Body of pancreas (tissue), 4 donors: Measurements from ENCODE around the gene PDAP1. TPM values are rescaled to one million over a fixed set of nuclear protein-coding genes. Genes with fewer than 3 reads are reported as not detected.

Source experiments
- ATAC-seq: fragments of 150-250 bp; one replicate; pipeline ENCODE4 v1.9.1; 2016
- DNase-seq, 4 donors: peaks; one replicate each; pipeline ENCODE4 v3.0.0-alpha.2; 2019
- H3K27ac ChIP-seq, 4 donors: fragments of 200-600 bp; sonication (generic); 1 replicate in 3 of 4; 2 replicates in 1 of 4; pipeline versions ENCODE4 v1.5.1 to v1.6.1; 2016 to 2019; ENCODE audit warnings: mild to moderate bottlenecking in 1 of 4, mixed read lengths in 1 of 4, moderate library complexity in 1 of 4
- H3K27me3 ChIP-seq, 2 donors: fragments of 200-600 bp; sonication (generic); one replicate each; pipeline ENCODE4 v1.6.0; 2016; ENCODE audit warnings: mild to moderate bottlenecking in 1 of 2
- H3K36me3 ChIP-seq, 2 donors: fragments of 200-600 bp; sonication (generic); replicated peaks in 1 of 2; 2 replicates each; pipeline ENCODE4 v1.5.1; 2016; ENCODE audit warnings: low read depth in 2 of 2; ENCODE audit not compliant: insufficient read depth in 1 of 2
- H3K4me1 ChIP-seq: fragments of 200-600 bp; sonication (generic); one replicate; pipeline ENCODE4 v1.6.0; 2016
- H3K4me3 ChIP-seq, 2 donors: fragments of 200-600 bp; sonication (generic); 1 replicate in 1 of 2; 2 replicates in 1 of 2; pipeline ENCODE4 v1.5.1; 2016 to 2019
- H3K9me3 ChIP-seq, 3 donors: fragments of 200-600 bp; sonication (generic); 1 replicate in 2 of 3; 2 replicates in 1 of 3; pipeline ENCODE4 v1.5.1; 2016
- POLR2A ChIP-seq, 3 donors: fragments of 450-650 bp; IDR thresholded peaks; one replicate each; pipeline ENCODE4 v1.6.1; 2016; ENCODE audit warnings: antibody characterized with exemption in 3 of 3, mild to moderate bottlenecking in 2 of 3
- WGBS, 2 donors: methylation state at CpG; one replicate each; pipeline ENCODE4 v1.1.5; 2017; 5-methylcytosine and 5-hydroxymethylcytosine counted together
- intact Hi-C: fragments of 100-400 bp; cut with DNase I; formaldehyde crosslinking; loops from one replicate; pipeline ENCODE4 v1.15.1; 2023
- total RNA-seq, 2 donors: library from RNA; depleted of rRNA; stranded (reverse); fragments of >200 nt; gene quantifications; one replicate each; pipeline ENCODE4 v1.1.0, GENCODE V29; 2016
- TF ChIP-seq, protein P1 (sequence below), 7 experiments: fragments of 450-650 bp in 4 of 7; fragments of 200-600 bp in 3 of 7; sonication (generic) in 3 of 7; IDR thresholded peaks; one replicate each; pipeline ENCODE4 v1.5.1; 2016 to 2019; ENCODE audit warnings: antibody characterized with exemption in 7 of 7

Gene PDAP1
- total RNA-seq, 2 donors from 2014 or later, result 22.7 to 52.4 TPM

DNA sequence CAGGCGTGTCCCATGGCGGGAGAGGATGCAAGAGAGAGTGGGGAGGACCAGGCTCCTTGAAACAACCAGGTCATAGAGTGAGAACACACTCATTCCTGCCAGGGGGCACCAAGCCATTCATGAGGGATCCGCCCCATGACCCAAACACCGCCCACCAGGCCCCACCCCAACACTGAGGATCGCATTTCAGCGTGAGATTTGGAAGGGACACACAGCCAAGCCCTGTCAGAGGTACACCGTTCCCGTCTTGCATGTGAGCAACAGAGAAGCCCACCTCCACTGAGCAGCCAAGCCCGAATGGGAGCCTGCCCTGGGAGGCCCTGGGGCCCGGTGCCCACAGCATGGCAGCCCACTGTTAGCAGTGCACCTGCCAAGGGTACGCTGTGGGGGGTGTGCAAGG is 41.8 kb downstream of the PDAP1 start:
- ATAC-seq, result no peak
- Histone ChIP-seq H3K27me3 (no peaks in the 10 kb centered on the region), H3K9me3 (no peaks in the 10 kb centered on the region), H3K36me3 (peaks cover 0 to 20% of the 10 kb centered on the region in 2 donors), H3K4me3 (no peak overlapping the region), H3K4me1 (peaks cover under 1% of the 10 kb centered on the region), H3K27ac (no peak overlapping the region)
- no peak for DNase-seq
- intact Hi-C loops, result no loop called here
- WGBS, 2 donors, result 89 to 93% methylated on average over 11 of the region's 11 CpGs
- TF ChIP-seq, protein P1, sequence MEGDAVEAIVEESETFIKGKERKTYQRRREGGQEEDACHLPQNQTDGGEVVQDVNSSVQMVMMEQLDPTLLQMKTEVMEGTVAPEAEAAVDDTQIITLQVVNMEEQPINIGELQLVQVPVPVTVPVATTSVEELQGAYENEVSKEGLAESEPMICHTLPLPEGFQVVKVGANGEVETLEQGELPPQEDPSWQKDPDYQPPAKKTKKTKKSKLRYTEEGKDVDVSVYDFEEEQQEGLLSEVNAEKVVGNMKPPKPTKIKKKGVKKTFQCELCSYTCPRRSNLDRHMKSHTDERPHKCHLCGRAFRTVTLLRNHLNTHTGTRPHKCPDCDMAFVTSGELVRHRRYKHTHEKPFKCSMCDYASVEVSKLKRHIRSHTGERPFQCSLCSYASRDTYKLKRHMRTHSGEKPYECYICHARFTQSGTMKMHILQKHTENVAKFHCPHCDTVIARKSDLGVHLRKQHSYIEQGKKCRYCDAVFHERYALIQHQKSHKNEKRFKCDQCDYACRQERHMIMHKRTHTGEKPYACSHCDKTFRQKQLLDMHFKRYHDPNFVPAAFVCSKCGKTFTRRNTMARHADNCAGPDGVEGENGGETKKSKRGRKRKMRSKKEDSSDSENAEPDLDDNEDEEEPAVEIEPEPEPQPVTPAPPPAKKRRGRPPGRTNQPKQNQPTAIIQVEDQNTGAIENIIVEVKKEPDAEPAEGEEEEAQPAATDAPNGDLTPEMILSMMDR (IDR thresholded peaks at IDR 0.05), result no peak
- TF ChIP-seq POLR2A (IDR thresholded peaks at IDR 0.05), result no peak

DNA sequence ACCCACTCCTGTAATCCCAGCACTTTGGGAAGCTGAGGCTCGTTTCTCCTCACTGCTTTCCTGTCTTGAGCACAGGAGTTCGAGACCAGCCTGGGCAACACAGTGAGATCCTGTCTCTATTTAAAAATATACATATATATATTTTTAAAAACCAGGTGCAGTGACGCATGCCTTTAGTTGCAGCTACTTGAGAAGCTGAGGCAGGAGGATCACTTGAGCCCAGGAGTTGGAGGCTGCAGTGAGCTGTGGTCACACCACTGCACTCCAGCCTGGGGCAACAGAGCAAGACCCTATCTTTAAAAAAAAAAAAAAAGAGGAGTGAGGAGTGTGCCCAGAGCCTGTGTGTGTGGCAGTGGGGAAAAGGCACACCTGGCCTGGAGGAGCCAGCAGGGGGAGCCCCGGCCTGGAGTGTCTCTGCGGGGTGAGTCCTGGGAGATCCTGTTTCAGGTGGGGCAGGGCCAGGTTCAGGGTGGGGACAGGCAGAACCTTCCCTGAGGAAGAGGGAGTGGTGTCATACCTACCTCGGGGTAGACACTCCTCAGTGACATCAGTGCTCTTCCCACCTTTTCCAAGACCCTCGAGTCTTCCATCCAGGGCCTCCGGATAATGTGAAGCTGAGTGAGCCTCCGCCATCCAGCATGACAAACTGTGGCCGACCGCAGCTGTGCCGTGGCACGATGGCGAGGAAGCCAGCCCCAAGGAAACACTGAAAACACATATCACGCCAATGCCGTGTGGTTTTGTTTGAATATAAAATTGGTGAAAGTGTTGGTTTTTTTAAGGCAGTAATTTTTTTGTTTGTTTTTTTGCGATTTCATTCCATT is 42.9 kb downstream of the PDAP1 start:
- DNase-seq (peak; percentile 45 to 67 (median 55)), ATAC-seq (peak; percentile 67)
- no peaks in the 10 kb centered on the region for H3K9me3 ChIP-seq
- WGBS, 2 donors, result 78 to 81% methylated on average over 16 to 17 of the region's 17 CpGs
- H3K27ac ChIP-seq, result no peak overlapping the region
- H3K27me3 ChIP-seq, result no peaks in the 10 kb centered on the region
- TF ChIP-seq, protein P1 (IDR thresholded peaks at IDR 0.05), result peak in 6 of 7 experiments; percentile 46 to 62 (median 50)
- TF ChIP-seq POLR2A (IDR thresholded peaks at IDR 0.05), result no peak
- intact Hi-C loops, result no loop called here
- no peaks in the 10 kb centered on the region for H3K4me1 ChIP-seq
- H3K4me3 ChIP-seq, result no peak overlapping the region
- H3K36me3 ChIP-seq, result peaks cover 0 to 21% of the 10 kb centered on the region in 2 donors

DNA sequence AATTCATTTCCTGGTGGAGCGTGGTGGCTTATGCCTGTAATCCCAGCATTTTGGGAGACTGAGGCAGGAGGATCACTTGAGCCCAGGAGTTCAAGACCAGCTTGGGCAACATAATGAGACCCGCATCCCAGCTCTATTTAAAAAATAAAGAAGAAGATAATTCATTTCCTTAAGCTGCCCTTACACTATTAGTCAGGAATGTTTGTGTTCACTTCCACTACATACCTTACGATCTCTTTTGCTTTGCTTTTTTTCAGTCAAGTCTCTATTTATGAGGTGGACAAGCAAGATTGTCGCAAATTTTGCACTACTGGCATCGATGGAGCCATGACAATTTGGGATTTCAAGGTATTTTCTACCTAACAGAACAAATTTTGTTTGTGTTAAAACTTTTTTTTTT is 45.1 kb downstream of the PDAP1 start:
- intact Hi-C loops, result no loop called here
- H3K9me3 ChIP-seq, result no peaks in the 10 kb centered on the region
- H3K27me3 ChIP-seq, result no peaks in the 10 kb centered on the region
- 96% methylated on average over 5 of the region's 5 CpGs for WGBS, 2 donors
- ATAC-seq (no peak), DNase-seq (no peak)
- no peaks in the 10 kb centered on the region for H3K4me1 ChIP-seq
- no peak overlapping the region for H3K27ac ChIP-seq
- TF ChIP-seq, protein P1 (IDR thresholded peaks at IDR 0.05), result no peak
- TF ChIP-seq POLR2A (IDR thresholded peaks at IDR 0.05), result no peak
- H3K36me3 ChIP-seq, result peaks cover 6 to 34% of the 10 kb centered on the region in 2 donors
- no peak overlapping the region for H3K4me3 ChIP-seq

DNA sequence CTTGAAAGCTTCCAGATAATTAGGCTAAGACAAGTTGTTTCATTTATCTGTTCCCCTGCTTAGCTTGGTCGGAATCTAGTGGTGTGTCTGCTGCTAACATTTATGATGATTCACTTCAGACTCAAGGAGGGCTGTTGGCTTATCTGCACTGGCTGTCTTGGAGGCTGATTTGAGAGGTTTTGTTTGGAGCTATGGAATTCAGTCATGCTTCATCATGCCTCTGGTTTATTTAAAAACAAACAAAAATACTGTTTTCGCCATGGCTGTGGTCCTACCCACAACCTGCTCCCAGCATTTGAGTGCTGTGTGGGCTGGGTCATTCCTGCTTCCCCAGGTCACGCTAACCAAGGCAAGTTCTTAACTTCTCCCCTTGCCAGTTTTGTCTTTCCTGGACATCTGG is 45.6 kb downstream of the PDAP1 start:
- WGBS, 2 donors, result 80 to 100% methylated on average over 3 of the region's 3 CpGs

More for the DNA sequence above, 45.6 kb downstream of the PDAP1 start:
- no peak overlapping the region for H3K4me3 ChIP-seq
- TF ChIP-seq POLR2A (IDR thresholded peaks at IDR 0.05), result no peak
- TF ChIP-seq, protein P1 (IDR thresholded peaks at IDR 0.05), result no peak
- H3K36me3 ChIP-seq, result peaks cover 6 to 35% of the 10 kb centered on the region in 2 donors
- H3K4me1 ChIP-seq, result no peaks in the 10 kb centered on the region
- no peak overlapping the region for H3K27ac ChIP-seq
- DNase-seq (no peak), ATAC-seq (no peak)
- intact Hi-C loops, result no loop called here
- H3K27me3 ChIP-seq, result no peaks in the 10 kb centered on the region
- no peaks in the 10 kb centered on the region for H3K9me3 ChIP-seq
